Neural cell (in vitro differentiated cells): ENCODE data around the gene LNP1. TPM values are rescaled to one million over a fixed set of nuclear protein-coding genes. Genes with fewer than 3 reads are reported as not detected.

Source experiments
- H2AFZ ChIP-seq: fragments of 200-600, 300-800 bp; sonication (generic), shearing (Covaris generic); 2 replicates; pipeline ENCODE4 v1.6.0; 2014; ENCODE audit warnings: low read depth, mild to moderate bottlenecking, antibody characterized with exemption, low read length, moderate library complexity
- H3F3A ChIP-seq: fragments of 200-600 bp; shearing (Covaris generic); 2 replicates; pipeline ENCODE4 v1.6.1; 2016; ENCODE audit warnings: mild to moderate bottlenecking, moderate library complexity, mixed read lengths, antibody characterized with exemption, low read length; ENCODE audit not compliant: insufficient read depth, poor library complexity, severe bottlenecking
- H3K27ac ChIP-seq: fragments of 200-600, 300-800 bp; sonication (generic), shearing (Covaris generic); 2 replicates; pipeline ENCODE4 v1.5.1; 2014; ENCODE audit warnings: mild to moderate bottlenecking, low read length, moderate library complexity
- H3K27me3 ChIP-seq: fragments of 300-800, 200-600 bp; sonication (generic), shearing (Covaris generic); 2 replicates; pipeline ENCODE4 v1.6.0; 2014; ENCODE audit warnings: mild to moderate bottlenecking, low read depth, low read length, moderate library complexity; ENCODE audit not compliant: insufficient read depth
- H3K36me3 ChIP-seq: fragments of 300-800, 200-600 bp; sonication (generic), shearing (Covaris generic); 2 replicates; pipeline ENCODE4 v1.5.1; 2014; ENCODE audit warnings: mild to moderate bottlenecking, antibody characterized with exemption, low read length, moderate library complexity; ENCODE audit not compliant: insufficient read depth
- H3K4me2 ChIP-seq: fragments of 300-800, 200-600 bp; sonication (generic), shearing (Covaris generic); 2 replicates; pipeline ENCODE4 v1.6.0; 2014; ENCODE audit warnings: mild to moderate bottlenecking, low read length
- H3K4me3 ChIP-seq: fragments of 300-800, 200-600 bp; sonication (generic), shearing (Covaris generic); 2 replicates; pipeline ENCODE4 v1.5.1; 2014; ENCODE audit warnings: mild to moderate bottlenecking, low read length, moderate library complexity
- H3K79me2 ChIP-seq: fragments of 200-600 bp; shearing (Covaris generic); replicated peaks from 2 replicates; pipeline ENCODE4 v1.6.0; 2014; ENCODE audit warnings: mild to moderate bottlenecking, low read length, moderate library complexity; ENCODE audit not compliant: insufficient read depth
- H3K9ac ChIP-seq: fragments of 300-800, 200-600 bp; sonication (generic), shearing (Covaris generic); 2 replicates; pipeline ENCODE4 v1.6.1; 2016; ENCODE audit warnings: mild to moderate bottlenecking, low read length, mixed read lengths
- H3K9me2 ChIP-seq: fragments of 200-600 bp; shearing (Covaris generic); 2 replicates; pipeline ENCODE4 v1.6.1; 2016; ENCODE audit warnings: mild to moderate bottlenecking, low read length, mixed read lengths; ENCODE audit not compliant: insufficient read depth
- H3K9me3 ChIP-seq: fragments of 200-600, 300-800 bp; sonication (generic), shearing (Covaris generic); 2 replicates; pipeline ENCODE4 v1.6.1; 2016; ENCODE audit warnings: mild to moderate bottlenecking, mixed run types, low read length, moderate library complexity, mixed read lengths
- H4K20me1 ChIP-seq: fragments of 200-600 bp; shearing (Covaris generic); 2 replicates; pipeline ENCODE4 v1.6.1; 2016; ENCODE audit warnings: mild to moderate bottlenecking, mixed run types; ENCODE audit not compliant: insufficient read depth
- EP300 ChIP-seq: fragments of 450-650 bp; conservative IDR thresholded peaks from 2 replicates; pipeline ENCODE4 v1.6.1; 2014; ENCODE audit warnings: antibody characterized with exemption, mild to moderate bottlenecking, moderate library complexity; ENCODE audit not compliant: poor library complexity, severe bottlenecking
- EZH2 ChIP-seq: fragments of 200-600, 300-800 bp; shearing (Covaris generic), sonication (generic); IDR thresholded peaks from 2 replicates; pipeline ENCODE4 v1.6.1; 2014; ENCODE audit warnings: antibody characterized with exemption, low read length, borderline replicate concordance, mild to moderate bottlenecking; ENCODE audit not compliant: insufficient read depth, poor library complexity, severe bottlenecking
- MXI1 ChIP-seq: fragments of 450-650 bp; conservative IDR thresholded peaks from 2 replicates; pipeline ENCODE4 v1.6.1; 2014; ENCODE audit warnings: antibody characterized with exemption, mild to moderate bottlenecking; ENCODE audit not compliant: poor library complexity, severe bottlenecking
- POLR2AphosphoS5 ChIP-seq: IDR thresholded peaks from 2 replicates; pipeline ENCODE4 v1.6.1; 2012
- RAD21 ChIP-seq: fragments of 450-650 bp; conservative IDR thresholded peaks from 2 replicates; pipeline ENCODE4 v1.6.1; 2014; ENCODE audit warnings: antibody characterized with exemption, mild to moderate bottlenecking, moderate library complexity
- SMC3 ChIP-seq: fragments of 450-650 bp; conservative IDR thresholded peaks from 2 replicates; pipeline ENCODE4 v1.6.1; 2014; ENCODE audit warnings: antibody characterized with exemption, mild to moderate bottlenecking, moderate library complexity; ENCODE audit not compliant: poor library complexity
- TAF1 ChIP-seq: IDR thresholded peaks from 2 replicates; pipeline ENCODE4 v1.6.1; 2012; ENCODE audit warnings: low read depth
- polyA plus RNA-seq: library from polyadenylated mRNA; depleted of rRNA; stranded (reverse); fragments of >200 nt; gene quantifications from 2 replicates; pipeline ENCODE4 v1.2.3, GENCODE V29; 2014
- TF ChIP-seq, protein P1 (sequence below): IDR thresholded peaks from 2 replicates; pipeline ENCODE4 v1.6.1; 2012; ENCODE audit warnings: borderline replicate concordance
- TF ChIP-seq, protein P2 (sequence below): fragments of 450-650 bp; IDR thresholded peaks from 2 replicates; pipeline ENCODE4 v1.5.1; 2014; ENCODE audit warnings: antibody characterized with exemption, mild to moderate bottlenecking, moderate library complexity; ENCODE audit not compliant: poor library complexity, severe bottlenecking

LNP1 gene
- polyA plus RNA-seq, 1 donor from 2014 or later: 19.2 TPM

DNA sequence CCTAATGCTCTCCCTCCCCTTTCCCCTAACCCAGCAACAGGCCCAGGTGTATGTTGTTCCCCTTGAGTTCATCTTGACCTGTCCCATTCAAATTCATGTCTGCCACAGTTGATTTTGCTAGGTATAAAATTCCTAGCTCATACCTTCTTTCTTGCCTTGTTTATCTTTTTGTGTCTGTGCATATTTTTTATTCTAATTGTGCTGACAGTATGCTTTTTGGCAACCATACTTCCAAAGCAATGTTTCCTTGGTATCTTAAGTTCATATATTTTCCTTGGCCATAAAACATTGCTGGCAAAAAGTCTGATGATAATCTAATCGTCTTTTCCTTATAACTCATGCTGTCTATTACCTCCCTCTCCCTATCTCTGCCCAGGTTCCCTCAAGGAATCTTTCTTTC is 15.5 kb downstream of the LNP1 start:
- Histone ChIP-seq H3F3A (no peaks in the 10 kb centered on the region), H3K4me3 (no peak overlapping the region), H2AFZ (no peak overlapping the region), H3K4me2 (no peak overlapping the region), H3K9me2 (no peaks in the 10 kb centered on the region), H4K20me1 (no peaks in the 10 kb centered on the region), H3K9ac (no peak overlapping the region), H3K27ac (no peak overlapping the region), H3K79me2 (no peaks in the 10 kb centered on the region), H3K36me3 (no peaks in the 10 kb centered on the region), H3K9me3 (no peaks in the 10 kb centered on the region), H3K27me3 (no peaks in the 10 kb centered on the region)
- no peak for TF ChIP-seq RAD21
- no peak for TF ChIP-seq POLR2AphosphoS5
- no peak for TF ChIP-seq SMC3
- no peak for TF ChIP-seq MXI1
- TF ChIP-seq TAF1: no peak
- TF ChIP-seq EP300: no peak

DNA sequence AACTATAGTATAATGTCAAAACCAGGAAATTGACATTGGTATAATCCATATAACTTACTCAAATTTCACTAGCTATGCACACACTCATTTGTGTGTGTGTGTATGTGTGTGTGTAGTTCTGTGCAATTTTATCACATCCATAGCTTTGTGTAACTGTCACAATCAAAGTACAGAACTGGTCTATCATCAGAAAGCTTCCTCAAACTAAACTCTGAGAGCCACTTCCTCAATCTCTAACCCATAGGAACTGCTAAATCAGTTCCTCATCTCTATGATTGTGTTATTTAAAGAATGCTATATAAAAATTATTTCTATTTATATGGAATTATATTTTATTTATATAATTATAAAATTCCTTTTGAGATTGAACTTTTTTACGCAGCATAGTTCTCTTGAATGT is 18.1 kb downstream of the LNP1 start:
- H3K79me2 ChIP-seq: no peaks in the 10 kb centered on the region
- H2AFZ ChIP-seq: no peak overlapping the region
- no peaks in the 10 kb centered on the region for H3K27me3 ChIP-seq
- no peak overlapping the region for H3K9ac ChIP-seq
- H3K36me3 ChIP-seq: no peaks in the 10 kb centered on the region
- no peak overlapping the region for H3K4me2 ChIP-seq
- H3F3A ChIP-seq: no peaks in the 10 kb centered on the region
- H3K4me3 ChIP-seq: no peak overlapping the region
- H3K27ac ChIP-seq: no peak overlapping the region
- no peaks in the 10 kb centered on the region for H4K20me1 ChIP-seq
- no peaks in the 10 kb centered on the region for H3K9me3 ChIP-seq
- no peaks in the 10 kb centered on the region for H3K9me2 ChIP-seq
- TF ChIP-seq MXI1: no peak
- TF ChIP-seq EZH2: no peak
- TF ChIP-seq TAF1: no peak
- TF ChIP-seq SMC3: no peak
- TF ChIP-seq RAD21: no peak
- no peak for TF ChIP-seq POLR2AphosphoS5
- TF ChIP-seq, protein P1, sequence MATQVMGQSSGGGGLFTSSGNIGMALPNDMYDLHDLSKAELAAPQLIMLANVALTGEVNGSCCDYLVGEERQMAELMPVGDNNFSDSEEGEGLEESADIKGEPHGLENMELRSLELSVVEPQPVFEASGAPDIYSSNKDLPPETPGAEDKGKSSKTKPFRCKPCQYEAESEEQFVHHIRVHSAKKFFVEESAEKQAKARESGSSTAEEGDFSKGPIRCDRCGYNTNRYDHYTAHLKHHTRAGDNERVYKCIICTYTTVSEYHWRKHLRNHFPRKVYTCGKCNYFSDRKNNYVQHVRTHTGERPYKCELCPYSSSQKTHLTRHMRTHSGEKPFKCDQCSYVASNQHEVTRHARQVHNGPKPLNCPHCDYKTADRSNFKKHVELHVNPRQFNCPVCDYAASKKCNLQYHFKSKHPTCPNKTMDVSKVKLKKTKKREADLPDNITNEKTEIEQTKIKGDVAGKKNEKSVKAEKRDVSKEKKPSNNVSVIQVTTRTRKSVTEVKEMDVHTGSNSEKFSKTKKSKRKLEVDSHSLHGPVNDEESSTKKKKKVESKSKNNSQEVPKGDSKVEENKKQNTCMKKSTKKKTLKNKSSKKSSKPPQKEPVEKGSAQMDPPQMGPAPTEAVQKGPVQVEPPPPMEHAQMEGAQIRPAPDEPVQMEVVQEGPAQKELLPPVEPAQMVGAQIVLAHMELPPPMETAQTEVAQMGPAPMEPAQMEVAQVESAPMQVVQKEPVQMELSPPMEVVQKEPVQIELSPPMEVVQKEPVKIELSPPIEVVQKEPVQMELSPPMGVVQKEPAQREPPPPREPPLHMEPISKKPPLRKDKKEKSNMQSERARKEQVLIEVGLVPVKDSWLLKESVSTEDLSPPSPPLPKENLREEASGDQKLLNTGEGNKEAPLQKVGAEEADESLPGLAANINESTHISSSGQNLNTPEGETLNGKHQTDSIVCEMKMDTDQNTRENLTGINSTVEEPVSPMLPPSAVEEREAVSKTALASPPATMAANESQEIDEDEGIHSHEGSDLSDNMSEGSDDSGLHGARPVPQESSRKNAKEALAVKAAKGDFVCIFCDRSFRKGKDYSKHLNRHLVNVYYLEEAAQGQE: no peak
- TF ChIP-seq, protein P2, sequence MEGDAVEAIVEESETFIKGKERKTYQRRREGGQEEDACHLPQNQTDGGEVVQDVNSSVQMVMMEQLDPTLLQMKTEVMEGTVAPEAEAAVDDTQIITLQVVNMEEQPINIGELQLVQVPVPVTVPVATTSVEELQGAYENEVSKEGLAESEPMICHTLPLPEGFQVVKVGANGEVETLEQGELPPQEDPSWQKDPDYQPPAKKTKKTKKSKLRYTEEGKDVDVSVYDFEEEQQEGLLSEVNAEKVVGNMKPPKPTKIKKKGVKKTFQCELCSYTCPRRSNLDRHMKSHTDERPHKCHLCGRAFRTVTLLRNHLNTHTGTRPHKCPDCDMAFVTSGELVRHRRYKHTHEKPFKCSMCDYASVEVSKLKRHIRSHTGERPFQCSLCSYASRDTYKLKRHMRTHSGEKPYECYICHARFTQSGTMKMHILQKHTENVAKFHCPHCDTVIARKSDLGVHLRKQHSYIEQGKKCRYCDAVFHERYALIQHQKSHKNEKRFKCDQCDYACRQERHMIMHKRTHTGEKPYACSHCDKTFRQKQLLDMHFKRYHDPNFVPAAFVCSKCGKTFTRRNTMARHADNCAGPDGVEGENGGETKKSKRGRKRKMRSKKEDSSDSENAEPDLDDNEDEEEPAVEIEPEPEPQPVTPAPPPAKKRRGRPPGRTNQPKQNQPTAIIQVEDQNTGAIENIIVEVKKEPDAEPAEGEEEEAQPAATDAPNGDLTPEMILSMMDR: no peak
- no peak for TF ChIP-seq EP300
